Gastrocnemius medialis (tissue), 4 donors: Measurements from ENCODE around the gene BICDL1.

ENCODE experiments used
- CTCF ChIP-seq, 5 experiments: fragments of 450-650 bp in 3 of 5; fragments of 200-600 bp in 2 of 5; sonication (generic) in 2 of 5; IDR thresholded peaks in 4 of 5; conservative IDR thresholded peaks in 1 of 5; 1 replicate in 4 of 5; 2 replicates in 1 of 5; pipeline ENCODE4 v1.5.1; 2016 to 2019; ENCODE audit warnings: antibody characterized with exemption in 5 of 5, mild to moderate bottlenecking in 3 of 5, moderate library complexity in 3 of 5
- POLR2A ChIP-seq, 2 donors: fragments of 450-650 bp; IDR thresholded peaks; one replicate each; pipeline ENCODE4 v1.6.1; 2017; ENCODE audit warnings: antibody characterized with exemption in 2 of 2, mild to moderate bottlenecking in 2 of 2, moderate library complexity in 2 of 2

- TF ChIP-seq CTCF (IDR thresholded peaks at IDR 0.05 in 4 of 5, conservative IDR thresholded peaks at IDR 0.05 in 1 of 5) (no peak), POLR2A (IDR thresholded peaks at IDR 0.05) (no peak)
Observed at GRCh38 chr12:120089796-120090195, 100.8 kb downstream of the BICDL1 start.
